ENCODE results near the gene KIF17. TPM values are rescaled to one million over a fixed set of nuclear protein-coding genes. Genes with fewer than 3 reads are reported as not detected.
A peak's percentile ranks its signal among the peaks of the same experiment; 100 is the strongest.
"Not testable (repeated sequence)": the region's sequence is repeated elsewhere in the genome, so short reads cannot be mapped to it uniquely, and the experiment has no call there.

The KIF17 gene
- total RNA-seq, 2 experiments from 2014 or later: not detected

- ChIA-PET CTCF (no interaction called here), POLR2A (no interaction called here)
- Mint-ChIP-seq H3K4me1 (peaks cover 3% of the 10 kb centered on the region), H3K36me3 (ENCODE audit: low read depth) (no peaks in the 10 kb centered on the region), H3K27me3 (peaks cover 33% of the 10 kb centered on the region), H3K4me3 (no peak overlapping the region), H3K9me3 (no peaks in the 10 kb centered on the region), H3K27ac (no peak overlapping the region)
- no peak for DNase-seq
Measured at GRCh38 chr1:20685099-20685662, 32.6 kb downstream of the KIF17 start.

- peaks cover 38% of the 10 kb centered on the region for H3K27me3 Mint-ChIP-seq
- POLR2A ChIA-PET: no interaction called here
- no peak overlapping the region for H3K27ac Mint-ChIP-seq
- no peak overlapping the region for H3K4me3 Mint-ChIP-seq
- CTCF ChIA-PET: no interaction called here
- H3K9me3 Mint-ChIP-seq: no peaks in the 10 kb centered on the region
- H3K36me3 Mint-ChIP-seq (ENCODE audit: low read depth): no peaks in the 10 kb centered on the region
- H3K4me1 Mint-ChIP-seq: peaks cover 3% of the 10 kb centered on the region
- DNase-seq: no peak
Measured at GRCh38 chr1:20684651-20685050, 33.2 kb downstream of the KIF17 start.

- Mint-ChIP-seq H3K36me3 (ENCODE audit: low read depth) (no peaks in the 10 kb centered on the region), H3K9me3 (no peaks in the 10 kb centered on the region), H3K4me1 (peaks cover 7% of the 10 kb centered on the region), H3K27ac (no peak overlapping the region), H3K4me3 (no peak overlapping the region), H3K27me3 (peaks cover 41% of the 10 kb centered on the region)
- CTCF ChIA-PET: interaction anchor here (1.4 kb wide), 1 partner anchor 13 kb away, joined by 4 read pairs; no protein-coding TSS in a partner anchor
- DNase-seq: no peak
- POLR2A ChIA-PET: no interaction called here
Measured at GRCh38 chr1:20684050-20684620, 33.7 kb downstream of the KIF17 start.

- DNase-seq: no peak
- Mint-ChIP-seq H3K27me3 (peaks cover 45% of the 10 kb centered on the region), H3K9me3 (no peaks in the 10 kb centered on the region), H3K36me3 (ENCODE audit: low read depth) (no peaks in the 10 kb centered on the region), H3K27ac (no peak overlapping the region), H3K4me1 (peaks cover 12% of the 10 kb centered on the region), H3K4me3 (no peak overlapping the region)
- ChIA-PET CTCF (interaction anchor here (1.4 kb wide), 1 partner anchor 13 kb away, joined by 4 read pairs; no protein-coding TSS in a partner anchor), POLR2A (no interaction called here)
Measured at GRCh38 chr1:20683614-20684013, 34.2 kb downstream of the KIF17 start.

GRCh38 chr1:20682571-20683236 lies 35.1 kb downstream of the KIF17 start:
- no peak overlapping the region for H3K27ac Mint-ChIP-seq
- no peak overlapping the region for H3K4me3 Mint-ChIP-seq
- POLR2A ChIA-PET: no interaction called here
- CTCF ChIA-PET: interaction anchor here (0.7 to 1.4 kb wide), 2 partner anchors 14 kb away, joined by 4 read pairs; no protein-coding TSS in a partner anchor
- peaks cover 3% of the 10 kb centered on the region for H3K36me3 Mint-ChIP-seq (ENCODE audit: low read depth)
- DNase-seq: no peak
- peaks cover 21% of the 10 kb centered on the region for H3K4me1 Mint-ChIP-seq
- peaks cover 52% of the 10 kb centered on the region for H3K27me3 Mint-ChIP-seq
- H3K9me3 Mint-ChIP-seq: peaks cover 7% of the 10 kb centered on the region

GRCh38 chr1:20681999-20682398 lies 35.8 kb downstream of the KIF17 start:
- Mint-ChIP-seq H3K27ac (no peak overlapping the region), H3K4me3 (no peak overlapping the region), H3K36me3 (ENCODE audit: low read depth) (peaks cover 7% of the 10 kb centered on the region), H3K27me3 (peaks cover 59% of the 10 kb centered on the region), H3K4me1 (peaks cover 22% of the 10 kb centered on the region), H3K9me3 (peaks cover 13% of the 10 kb centered on the region)
- no peak for DNase-seq
- POLR2A ChIA-PET: no interaction called here
- CTCF ChIA-PET: interaction anchor here (0.7 kb wide), 1 partner anchor 13 kb away, joined by 4 read pairs; no protein-coding TSS in a partner anchor

- H3K4me1 Mint-ChIP-seq: peaks cover 19% of the 10 kb centered on the region
- ChIA-PET POLR2A (no interaction called here), CTCF (interaction anchor here (0.6 kb wide), 2 partner anchors 12 to 545 kb away, joined by 3 read pairs; no protein-coding TSS in a partner anchor)
- peaks cover 13% of the 10 kb centered on the region for H3K9me3 Mint-ChIP-seq
- H3K4me3 Mint-ChIP-seq: no peak overlapping the region
- no peak for DNase-seq
- H3K27ac Mint-ChIP-seq: no peak overlapping the region
- H3K36me3 Mint-ChIP-seq (ENCODE audit: low read depth): peaks cover 7% of the 10 kb centered on the region
- peaks cover 68% of the 10 kb centered on the region for H3K27me3 Mint-ChIP-seq
Measured at GRCh38 chr1:20680269-20680668, 37.5 kb downstream of the KIF17 start.

- peak; percentile 54 for DNase-seq
- POLR2A ChIA-PET: no interaction called here
- CTCF ChIA-PET: no interaction called here
Measured at GRCh38 chr1:20678599-20678998, 39.2 kb downstream of the KIF17 start.

GRCh38 chr1:20673626-20674025 lies 44.2 kb downstream of the KIF17 start:
- H3K36me3 Mint-ChIP-seq (ENCODE audit: low read depth); POLR2A ChIA-PET; DNase-seq; H3K4me3 Mint-ChIP-seq; CTCF ChIA-PET; H3K27ac Mint-ChIP-seq: not testable (repeated sequence)
- Mint-ChIP-seq H3K27me3 (peaks cover 40% of the 10 kb centered on the region), H3K4me1 (peaks cover 10% of the 10 kb centered on the region), H3K9me3 (peaks cover 13% of the 10 kb centered on the region)

More at GRCh38 chr1:20678599-20678998, 39.2 kb downstream of the KIF17 start:
- peaks cover 19% of the 10 kb centered on the region for H3K4me1 Mint-ChIP-seq
- peaks cover 13% of the 10 kb centered on the region for H3K9me3 Mint-ChIP-seq
- H3K4me3 Mint-ChIP-seq: peak overlapping the region; percentile 42
- peaks cover 63% of the 10 kb centered on the region for H3K27me3 Mint-ChIP-seq
- H3K27ac Mint-ChIP-seq: peak overlapping the region; percentile 44
- peaks cover 7% of the 10 kb centered on the region for H3K36me3 Mint-ChIP-seq (ENCODE audit: low read depth)

- H3K36me3 Mint-ChIP-seq (ENCODE audit: low read depth): peaks cover 2% of the 10 kb centered on the region
- H3K4me1 Mint-ChIP-seq: no peaks in the 10 kb centered on the region
- no peak for DNase-seq
- POLR2A ChIA-PET: no interaction called here
- peaks cover 29% of the 10 kb centered on the region for H3K27me3 Mint-ChIP-seq
- H3K9me3 Mint-ChIP-seq: peaks cover 2% of the 10 kb centered on the region
- CTCF ChIA-PET: no interaction called here
- no peak overlapping the region for H3K4me3 Mint-ChIP-seq
- no peak overlapping the region for H3K27ac Mint-ChIP-seq
Measured at GRCh38 chr1:20672265-20672632, 45.6 kb downstream of the KIF17 start.

GRCh38 chr1:20670936-20671335 lies 46.9 kb downstream of the KIF17 start:
- Mint-ChIP-seq H3K27me3 (peaks cover 19% of the 10 kb centered on the region), H3K36me3 (ENCODE audit: low read depth) (no peaks in the 10 kb centered on the region), H3K4me3 (no peak overlapping the region), H3K4me1 (peaks cover 5% of the 10 kb centered on the region), H3K27ac (no peak overlapping the region), H3K9me3 (peaks cover 3% of the 10 kb centered on the region)
- DNase-seq: no peak
- CTCF ChIA-PET: no interaction called here
- POLR2A ChIA-PET: no interaction called here

- Mint-ChIP-seq H3K9me3 (peaks cover 3% of the 10 kb centered on the region), H3K27ac (no peak overlapping the region), H3K4me3 (no peak overlapping the region), H3K36me3 (ENCODE audit: low read depth) (no peaks in the 10 kb centered on the region), H3K4me1 (peaks cover 9% of the 10 kb centered on the region), H3K27me3 (peaks cover 10% of the 10 kb centered on the region)
- no peak for DNase-seq
- ChIA-PET CTCF (interaction anchor here (0.6 to 0.8 kb wide), 3 partner anchors 12 to 89 kb away, joined by 3 to 4 read pairs (median 3); no protein-coding TSS in a partner anchor), POLR2A (no interaction called here)
Measured at GRCh38 chr1:20668581-20668980, 49.2 kb downstream of the KIF17 start.

- POLR2A ChIA-PET: no interaction called here
- H3K27ac Mint-ChIP-seq: no peak overlapping the region
- CTCF ChIA-PET: interaction anchor here (0.8 to 1.5 kb wide), 2 partner anchors 9 to 30 kb away, joined by 3 to 8 read pairs; no protein-coding TSS in a partner anchor
- H3K27me3 Mint-ChIP-seq: peaks cover 3% of the 10 kb centered on the region
- no peak overlapping the region for H3K4me3 Mint-ChIP-seq
- H3K36me3 Mint-ChIP-seq (ENCODE audit: low read depth): no peaks in the 10 kb centered on the region
- peaks cover 3% of the 10 kb centered on the region for H3K9me3 Mint-ChIP-seq
- peak; percentile 30 for DNase-seq
- peaks cover 21% of the 10 kb centered on the region for H3K4me1 Mint-ChIP-seq
Measured at GRCh38 chr1:20666804-20667203, 51.0 kb downstream of the KIF17 start.
